ENCODE measurements around the gene DNAJC7. TPM values are rescaled to one million over a fixed set of nuclear protein-coding genes. Genes with fewer than 3 reads are reported as not detected.
A peak's percentile ranks its signal among the peaks of the same experiment; 100 is the strongest.

DNAJC7 gene
- total RNA-seq, 6 donors from 2014 or later, result 53.2 to 109 (median 73.5) TPM

GRCh38 chr17:41967921-41968578, 49.2 kb downstream of the DNAJC7 start:
- Histone ChIP-seq H3K4me3 (peak overlapping the region in 3 of 4 donors; percentile 62 to 73 (median 73)), H3K4me1 (peaks cover 23 to 52% (median 35%) of the 10 kb centered on the region in 4 donors), H3K9me3 (no peaks in the 10 kb centered on the region), H3K27me3 (no peaks in the 10 kb centered on the region), H3K36me3 (peaks cover 4 to 40% (median 22%) of the 10 kb centered on the region in 4 donors), H3K27ac (peak overlapping the region; percentile 83 to 92 (median 90))
- DNase-seq, result peak in 1 of 2 donors; percentile 66
- ATAC-seq (ENCODE audit: low FRiP score in 2 of 2), result no peak
- TF ChIP-seq EP300 (IDR thresholded peaks at IDR 0.05), result no peak
- TF ChIP-seq CTCF (IDR thresholded peaks at IDR 0.05), result no peak
- no peak for TF ChIP-seq POLR2AphosphoS5 (IDR thresholded peaks at IDR 0.05)
- TF ChIP-seq POLR2A (IDR thresholded peaks at IDR 0.05), result no peak
- 88 to 93% methylated on average over 28 to 37 of the region's 37 CpGs for WGBS, 2 donors

- no peak for ATAC-seq (ENCODE audit: low FRiP score in 2 of 2)
- 14 to 15% methylated on average over 11 to 38 of the region's 39 CpGs for WGBS, 2 donors
- Histone ChIP-seq H3K27me3 (no peaks in the 10 kb centered on the region), H3K9me3 (no peaks in the 10 kb centered on the region), H3K27ac (peak overlapping the region; percentile 83 to 92 (median 90)), H3K36me3 (peaks cover 4 to 33% (median 17%) of the 10 kb centered on the region in 4 donors), H3K4me3 (peak overlapping the region; percentile 62 to 92 (median 73)), H3K4me1 (peaks cover 17 to 51% (median 32%) of the 10 kb centered on the region in 4 donors)
- TF ChIP-seq EP300 (IDR thresholded peaks at IDR 0.05) (no peak), POLR2AphosphoS5 (IDR thresholded peaks at IDR 0.05) (peak in 1 of 2 donors; percentile 4), CTCF (IDR thresholded peaks at IDR 0.05) (no peak), POLR2A (IDR thresholded peaks at IDR 0.05) (no peak)
- peak; percentile 33 to 90 for DNase-seq
These were observed 49.9 kb downstream of the DNAJC7 start for GRCh38 chr17:41967141-41967920.

GRCh38 chr17:41966463-41967140, 50.6 kb downstream of the DNAJC7 start, which contains the start of gene CNP:
Gene CNP (plus strand): TSS chr17:41966795. CDS start chr17:41966885, 90 bp downstream.
- 0 to 1% methylated on average over 6 to 48 of the region's 71 CpGs for WGBS, 2 donors
- peak; percentile 95 to 97 for ATAC-seq (ENCODE audit: low FRiP score in 2 of 2)

More at GRCh38 chr17:41966463-41967140, 50.6 kb downstream of the DNAJC7 start, which contains the start of gene CNP:
- peaks cover under 1 to 27% (median 12%) of the 10 kb centered on the region in 4 donors for H3K36me3 ChIP-seq
- H3K4me3 ChIP-seq, result peak within 1 kb of the TSS; percentile 62 to 92 (median 73)
- peaks cover 17 to 51% (median 32%) of the 10 kb centered on the region in 4 donors for H3K4me1 ChIP-seq
- H3K27me3 ChIP-seq, result no peaks in the 10 kb centered on the region
- TF ChIP-seq EP300 (IDR thresholded peaks at IDR 0.05) (no peak), POLR2A (IDR thresholded peaks at IDR 0.05) (peak in 3 of 4 donors; percentile 65 to 87 (median 85)), CTCF (IDR thresholded peaks at IDR 0.05) (peak in 2 of 6 experiments; percentile 11 to 26), POLR2AphosphoS5 (IDR thresholded peaks at IDR 0.05) (peak; percentile 26 to 95)
- H3K9me3 ChIP-seq, result no peaks in the 10 kb centered on the region
- H3K27ac ChIP-seq, result peak within 1 kb of the TSS; percentile 83 to 92 (median 90)
- DNase-seq, result peak; percentile 94 to 99

Measured in upper lobe of left lung (tissue), 6 donors.